K562 (cell line): Measurements from ENCODE around the gene ATP5PO. TPM values are rescaled to one million over a fixed set of nuclear protein-coding genes. Genes with fewer than 3 reads are reported as not detected.

Experiments used
- EZH2 ChIP-seq: IDR thresholded peaks from 2 replicates; pipeline ENCODE4 v1.6.1; 2012; ENCODE audit warnings: low read depth, mild to moderate bottlenecking, inconsistent platforms, low read length, borderline replicate concordance
- L3MBTL2 ChIP-seq: fragments of 450-650 bp; IDR thresholded peaks from 2 replicates; pipeline ENCODE4 v1.6.1; 2016; ENCODE audit warnings: mild to moderate bottlenecking, moderate library complexity
- MAX ChIP-seq: sonication (generic); formaldehyde crosslinking; IDR thresholded peaks from 2 replicates; pipeline ENCODE4 v1.9.0; 2022; ENCODE audit warnings: mild to moderate bottlenecking, missing genetic modification reagents
- RAD21 ChIP-seq, 2 experiments: fragments of 250-450 bp in 1 of 2; fragments of 450-650 bp in 1 of 2; sonication (Bioruptor Pico) in 1 of 2; formaldehyde crosslinking in 1 of 2; IDR thresholded peaks in 1 of 2; conservative IDR thresholded peaks in 1 of 2; 2 replicates each; pipeline versions ENCODE4 v1.4.0 to v1.8.0; 2020 to 2022; ENCODE audit warnings: mild to moderate bottlenecking in 2 of 2, moderate library complexity in 1 of 2
- REST ChIP-seq, 2 experiments: fragments of 450-650 bp; formaldehyde crosslinking in 1 of 2; IDR thresholded peaks; 2 replicates each; pipeline versions ENCODE4 v1.4.0 to v1.6.1; 2014 to 2020; ENCODE audit warnings: mild to moderate bottlenecking in 2 of 2, borderline replicate concordance in 1 of 2, low read depth in 1 of 2
- SMC3 ChIP-seq: conservative IDR thresholded peaks from 2 replicates; pipeline ENCODE4 v1.6.1; 2011; ENCODE audit warnings: low read depth, low read length, improper control_type of control experiment; ENCODE audit not compliant: insufficient read depth
- TAF15 ChIP-seq: fragments of 200-400 bp; formaldehyde crosslinking; IDR thresholded peaks from 2 replicates; pipeline ENCODE4 v1.6.1; 2017; ENCODE audit warnings: mild to moderate bottlenecking, low read depth, low read length, moderate library complexity
- ZFP30 ChIP-seq: fragments of 250-450 bp; sonication (Bioruptor Pico); IDR thresholded peaks from 2 replicates; pipeline ENCODE4 v1.8.0; 2022; ENCODE audit warnings: moderate library complexity, mild to moderate bottlenecking, inconsistent platforms, borderline replicate concordance
- ZNF75A ChIP-seq: fragments of 450-650 bp; formaldehyde crosslinking; IDR thresholded peaks from 2 replicates; pipeline ENCODE4 v1.4.0; 2020; ENCODE audit warnings: mild to moderate bottlenecking
- polyA plus RNA-seq, 8 experiments: library from polyadenylated mRNA; depleted of rRNA in 4 of 8; stranded (reverse) in 5 of 8; unstranded in 3 of 8; fragments of >200 nt; fragmentation: Nextera tagmentation in 2 of 8; fragmentation: Illumina TruSeq in 1 of 8; extraction: Ambion mirVana in 2 of 8; extraction: Trizol in 1 of 8; gene quantifications; 2 replicates each; pipeline versions ENCODE4 v1.2.1 to v1.2.3, GENCODE V29; 2011 to 2014; ENCODE audit warnings: inconsistent platforms in 1 of 8, missing spikeins in 1 of 8
- total RNA-seq, 7 experiments: library from RNA; depleted of rRNA in 6 of 7; stranded (reverse); fragments of >200 nt in 6 of 7; fragmentation: Illumina TruSeq in 2 of 7; extraction: Trizol in 2 of 7; gene quantifications; 2 replicates each; pipeline versions ENCODE4 v1.2.1 to v1.2.3, GENCODE V29; 2011 to 2021; ENCODE audit warnings: low replicate concordance in 1 of 7

ATP5PO gene
- total and polyA plus RNA-seq, 9 of the 15 experiments (the other 6 are each of a cell fraction or from before 2014, with no cell fraction given), result 367 to 2,722 (median 808) TPM

- TF ChIP-seq REST (IDR thresholded peaks at IDR 0.05; ENCODE audit: borderline replicate concordance) (0 out of 2 replicates have a peak, but pooled peaks have one; percentile 17), REST (CRISPR knock-in tag; IDR thresholded peaks at IDR 0.05; ENCODE audit: low read depth) (no peak), TAF15 (no peak), RAD21 (CRISPR knock-in tag; conservative IDR thresholded peaks at IDR 0.05 in 1 of 2, IDR thresholded peaks at IDR 0.05 in 1 of 2) (peak in 1 of 2 experiments; percentile 68; a peak in 2 of 4 replicates), L3MBTL2 (peak; percentile 29; the same call in 1 of the 2 replicates), MAX (CRISPR knock-in tag) (peak; percentile 49), EZH2 (no peak), ZFP30 (CRISPR knock-in tag) (no peak), SMC3 (0 out of 2 replicates have a peak, but pooled peaks have one; percentile 23), ZNF75A (CRISPR knock-in tag) (no peak)
Measured at GRCh38 chr21:33892853-33893252, 22.8 kb downstream of the ATP5PO start (continued).
